Small intestine (tissue), 7 donors: Measurements from ENCODE around the gene ANTXR1. TPM values are rescaled to one million over a fixed set of nuclear protein-coding genes. Genes with fewer than 3 reads are reported as not detected.

ENCODE experiments used
- DNase-seq, 2 donors: peaks; one replicate each; pipeline versions ENCODE4 v3.0.0 to v3.0.0-alpha.2; 2013
- FAIRE-seq: peaks from 2 replicates; lab custom pipeline; 2012; peaks lifted over from hg19 to GRCh38; lab: Jason Lieb, UNC
- H3K27ac ChIP-seq, 3 donors: one replicate each; pipeline ENCODE4 v1.5.1; 2013; ENCODE audit warnings: low read length in 2 of 3, mild to moderate bottlenecking in 2 of 3, control low read depth in 1 of 3, inconsistent platforms in 1 of 3, low read depth in 1 of 3, moderate library complexity in 1 of 3
- H3K27me3 ChIP-seq, 3 donors: one replicate each; pipeline ENCODE4 v1.6.1; 2013; ENCODE audit warnings: low read length in 3 of 3, inconsistent platforms in 1 of 3; ENCODE audit not compliant: control insufficient read depth in 3 of 3, insufficient read depth in 3 of 3
- H3K36me3 ChIP-seq, 3 donors: one replicate each; pipeline ENCODE4 v1.6.1; 2013; ENCODE audit warnings: low read length in 3 of 3, inconsistent platforms in 1 of 3, low read depth in 1 of 3, mild to moderate bottlenecking in 1 of 3, moderate library complexity in 1 of 3; ENCODE audit not compliant: control insufficient read depth in 3 of 3, insufficient read depth in 2 of 3
- H3K4me1 ChIP-seq, 3 donors: one replicate each; pipeline ENCODE4 v1.6.1; 2013; ENCODE audit warnings: low read length in 2 of 3, inconsistent platforms in 1 of 3, low read depth in 1 of 3, mild to moderate bottlenecking in 1 of 3, moderate library complexity in 1 of 3; ENCODE audit not compliant: control insufficient read depth in 3 of 3, insufficient read depth in 2 of 3
- H3K4me3 ChIP-seq, 3 donors: one replicate each; pipeline ENCODE4 v1.5.1; 2013; ENCODE audit warnings: low read length in 3 of 3, control low read depth in 1 of 3, inconsistent platforms in 1 of 3, low read depth in 1 of 3, mild to moderate bottlenecking in 1 of 3, moderate library complexity in 1 of 3
- H3K9me3 ChIP-seq, 2 donors: one replicate each; pipeline ENCODE4 v1.6.1; 2013; ENCODE audit warnings: low read depth in 1 of 2, low read length in 1 of 2; ENCODE audit not compliant: control insufficient read depth in 2 of 2, insufficient read depth in 1 of 2
- WGBS, 3 donors: extraction: QIAGEN DNeasy Blood & Tissue Kit; methylation state at CpG; one replicate each; pipeline ENCODE4 v1.1.7; 2013; 5-methylcytosine and 5-hydroxymethylcytosine counted together
- polyA plus RNA-seq, 4 donors: library from polyadenylated mRNA; stranded (reverse) in 3 of 4; unstranded in 1 of 4; fragments of 200-250 nt in 3 of 4; fragments of 120-200 nt in 1 of 4; gene quantifications; one replicate each; pipeline versions ENCODE4 v1.2.1 to v1.2.3, GENCODE V29; 2013
- donor health status: healthy with polysubstance abuse.
- donor health status: control.
- donor health status: control.
- donor health status: Bipolar disorder and iron deficiency.
- donor health status: healthy.

The ANTXR1 gene
- polyA plus RNA-seq, 4 donors, result 0.22 to 13.0 (median 7.2) TPM

- no peak overlapping the region for H3K4me3 ChIP-seq
- H3K27ac ChIP-seq, result no peak overlapping the region
- 72 to 88% (median 80%) methylated on average over 6 of the region's 6 CpGs for WGBS, 3 donors
- H3K9me3 ChIP-seq, result no peaks in the 10 kb centered on the region
- DNase-seq (no peak), FAIRE-seq (no peak)
- peaks cover 0 to 5% (median 0%) of the 10 kb centered on the region in 3 donors for H3K36me3 ChIP-seq
- H3K27me3 ChIP-seq, result no peaks in the 10 kb centered on the region
- peaks cover 0 to 2% (median 0%) of the 10 kb centered on the region in 3 donors for H3K4me1 ChIP-seq
Measured at GRCh38 chr2:69244882-69245281, 231.9 kb downstream of the ANTXR1 start.

DNA sequence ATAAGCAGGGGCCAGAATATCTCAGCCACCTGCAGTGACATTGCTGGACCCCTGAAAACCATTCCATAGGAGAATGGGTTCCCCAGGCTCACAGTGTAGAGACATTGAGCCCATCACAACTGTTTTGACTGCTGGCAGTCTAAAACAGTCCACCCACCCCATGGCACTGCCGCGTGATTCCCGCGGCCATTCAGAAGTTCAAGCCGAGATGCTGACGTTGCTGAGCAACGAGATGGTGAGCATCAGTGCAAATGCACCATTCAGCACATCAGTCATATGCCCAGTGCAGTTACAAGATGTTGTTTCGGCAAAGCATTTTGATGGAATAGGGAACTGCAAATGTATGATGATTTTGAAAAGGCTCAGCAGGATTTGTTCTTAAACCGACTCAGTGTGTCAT, 234.6 kb downstream of the ANTXR1 start:
- Histone ChIP-seq H3K4me1 (peaks cover 0 to 2% (median 0%) of the 10 kb centered on the region in 3 donors), H3K36me3 (peaks cover 0 to 5% (median 0%) of the 10 kb centered on the region in 3 donors), H3K27me3 (no peaks in the 10 kb centered on the region), H3K27ac (no peak overlapping the region), H3K4me3 (no peak overlapping the region), H3K9me3 (no peaks in the 10 kb centered on the region)
- DNase-seq (no peak), FAIRE-seq (no peak)
- 91 to 94% (median 92%) methylated on average over 9 of the region's 9 CpGs for WGBS, 3 donors

DNA sequence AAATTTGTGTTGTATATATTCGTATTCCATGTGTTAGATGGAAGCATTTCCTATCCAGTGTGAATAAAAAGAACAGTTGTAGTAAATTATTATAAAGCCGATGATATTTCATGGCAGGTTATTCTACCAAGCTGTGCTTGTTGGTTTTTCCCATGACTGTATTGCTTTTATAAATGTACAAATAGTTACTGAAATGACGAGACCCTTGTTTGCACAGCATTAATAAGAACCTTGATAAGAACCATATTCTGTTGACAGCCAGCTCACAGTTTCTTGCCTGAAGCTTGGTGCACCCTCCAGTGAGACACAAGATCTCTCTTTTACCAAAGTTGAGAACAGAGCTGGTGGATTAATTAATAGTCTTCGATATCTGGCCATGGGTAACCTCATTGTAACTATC, 235.3 kb downstream of the ANTXR1 start:
- 54 to 78% (median 61%) methylated on average over 4 of the region's 4 CpGs for WGBS, 3 donors
- peaks cover 0 to 5% (median 0%) of the 10 kb centered on the region in 3 donors for H3K36me3 ChIP-seq
- H3K4me1 ChIP-seq, result peaks cover 0 to 2% (median 0%) of the 10 kb centered on the region in 3 donors
- no peaks in the 10 kb centered on the region for H3K9me3 ChIP-seq
- no peak for FAIRE-seq
- no peak for DNase-seq
- H3K27ac ChIP-seq, result no peak overlapping the region
- H3K27me3 ChIP-seq, result no peaks in the 10 kb centered on the region
- H3K4me3 ChIP-seq, result no peak overlapping the region

DNA sequence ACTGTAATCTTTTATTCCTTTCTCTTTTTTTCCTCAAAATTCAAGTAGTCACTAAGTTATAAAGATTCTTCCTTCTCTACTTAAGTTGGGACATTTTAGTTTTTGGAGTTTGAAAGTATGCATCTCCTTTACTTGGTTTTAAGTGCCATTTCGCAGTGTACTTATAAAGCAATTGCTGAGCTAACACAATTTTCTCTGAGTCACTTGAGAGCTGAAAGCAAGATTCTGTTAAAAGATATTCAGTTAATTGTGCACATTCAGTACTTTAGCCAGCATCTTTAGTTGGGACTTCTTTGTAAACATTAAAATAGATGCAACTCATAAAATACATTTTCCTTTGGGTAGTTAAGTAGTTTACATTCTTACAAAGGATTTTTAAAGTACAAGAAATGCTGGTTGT, 238.0 kb downstream of the ANTXR1 start:
- Histone ChIP-seq H3K4me3 (no peak overlapping the region), H3K4me1 (no peaks in the 10 kb centered on the region), H3K27ac (no peak overlapping the region), H3K27me3 (no peaks in the 10 kb centered on the region), H3K36me3 (peaks cover 0 to 5% (median 0%) of the 10 kb centered on the region in 3 donors), H3K9me3 (no peaks in the 10 kb centered on the region)
- WGBS, 3 donors, result 49 to 80% (median 68%) methylated on average over 1 of the region's 1 CpG
- DNase-seq (no peak), FAIRE-seq (no peak)

GRCh38 chr2:69251943-69252342, 239.0 kb downstream of the ANTXR1 start:
- 74 to 83% (median 77%) methylated on average over 2 of the region's 2 CpGs for WGBS, 3 donors
- Histone ChIP-seq H3K27me3 (no peaks in the 10 kb centered on the region), H3K4me1 (no peaks in the 10 kb centered on the region), H3K36me3 (peaks cover 0 to 5% (median 0%) of the 10 kb centered on the region in 3 donors), H3K9me3 (no peaks in the 10 kb centered on the region), H3K27ac (no peak overlapping the region), H3K4me3 (no peak overlapping the region)
- DNase-seq (no peak), FAIRE-seq (no peak)

DNA sequence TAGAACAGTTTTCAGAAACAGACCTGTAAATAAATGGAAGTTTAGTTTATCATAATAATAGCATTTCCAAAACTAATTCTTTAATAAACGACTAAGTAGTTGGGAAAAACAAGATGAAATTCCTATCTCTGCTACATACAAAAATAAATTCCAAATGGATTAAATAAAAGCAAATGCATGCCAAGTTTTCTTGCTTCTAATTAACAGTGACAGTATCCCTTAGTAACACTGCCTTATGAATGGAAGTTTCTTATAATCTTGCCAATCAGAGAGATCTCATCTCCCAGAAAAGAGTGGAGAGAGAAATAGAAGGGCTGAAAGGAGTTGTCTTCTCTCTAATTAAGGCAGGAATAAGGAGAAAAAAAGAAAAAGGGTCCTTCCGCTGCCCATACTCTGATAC, 240.1 kb downstream of the ANTXR1 start:
- FAIRE-seq (no peak), DNase-seq (no peak)
- Histone ChIP-seq H3K4me3 (no peak overlapping the region), H3K27me3 (no peaks in the 10 kb centered on the region), H3K27ac (no peak overlapping the region), H3K36me3 (no peaks in the 10 kb centered on the region), H3K4me1 (no peaks in the 10 kb centered on the region), H3K9me3 (no peaks in the 10 kb centered on the region)
- WGBS, 3 donors, result 59 to 77% (median 72%) methylated on average over 2 of the region's 2 CpGs

- H3K27ac ChIP-seq, result no peak overlapping the region
- H3K4me1 ChIP-seq, result no peaks in the 10 kb centered on the region
- DNase-seq (no peak), FAIRE-seq (no peak)
- 58 to 64% (median 64%) methylated on average over 8 of the region's 8 CpGs for WGBS, 3 donors
- H3K4me3 ChIP-seq, result no peak overlapping the region
- no peaks in the 10 kb centered on the region for H3K27me3 ChIP-seq
- H3K9me3 ChIP-seq, result no peaks in the 10 kb centered on the region
- no peaks in the 10 kb centered on the region for H3K36me3 ChIP-seq
Measured at GRCh38 chr2:69253611-69254301, 240.8 kb downstream of the ANTXR1 start.

- WGBS, 3 donors, result 69 to 79% (median 74%) methylated on average over 3 of the region's 3 CpGs
- H3K4me3 ChIP-seq, result no peak overlapping the region
- H3K27ac ChIP-seq, result no peak overlapping the region
- H3K36me3 ChIP-seq, result no peaks in the 10 kb centered on the region
- H3K9me3 ChIP-seq, result peaks cover 0 to 13% of the 10 kb centered on the region in 2 donors
- no peak for FAIRE-seq
- H3K4me1 ChIP-seq, result no peaks in the 10 kb centered on the region
- no peaks in the 10 kb centered on the region for H3K27me3 ChIP-seq
- no peak for DNase-seq
Measured at GRCh38 chr2:69255760-69256159, 242.8 kb downstream of the ANTXR1 start.
